Measurements from ENCODE around the gene CD300LB. TPM values are rescaled to one million over a fixed set of nuclear protein-coding genes. Genes with fewer than 3 reads are reported as not detected.
A peak's percentile ranks its signal among the peaks of the same experiment; 100 is the strongest.
"Not testable (repeated sequence)": the region's sequence is repeated elsewhere in the genome, so short reads cannot be mapped to it uniquely, and the experiment has no call there.

Gene CD300LB
- total RNA-seq, 1 donor from 2014 or later = not detected

- DNase-seq = peak; percentile 38
- H3K4me3 ChIP-seq = no peak overlapping the region
- H3K27ac ChIP-seq (replicated peaks) = no peak overlapping the region
- H3K4me1 ChIP-seq = peaks cover 8% of the 10 kb centered on the region
- TF ChIP-seq CTCF (IDR thresholded peaks at IDR 0.05; ENCODE audit: borderline replicate concordance) = no peak
- no peaks in the 10 kb centered on the region for H3K9me3 ChIP-seq (replicated peaks)
- H3K27me3 ChIP-seq (ENCODE audit: low read depth) = peaks cover 28% of the 10 kb centered on the region
- intact Hi-C loops (cut with micrococcal nuclease) = no loop called here
- H3K36me3 ChIP-seq = no peaks in the 10 kb centered on the region
Measured at GRCh38 chr17:74512036-74512435, 19.2 kb downstream of the CD300LB start.

GRCh38 chr17:74508156-74508555 is 23.1 kb downstream of the CD300LB start:
- H3K4me3 ChIP-seq = no peak overlapping the region
- H3K27me3 ChIP-seq (ENCODE audit: low read depth) = peaks cover 25% of the 10 kb centered on the region
- intact Hi-C loops (cut with micrococcal nuclease) = no loop called here
- no peaks in the 10 kb centered on the region for H3K36me3 ChIP-seq
- no peak for TF ChIP-seq CTCF (IDR thresholded peaks at IDR 0.05; ENCODE audit: borderline replicate concordance)
- no peak overlapping the region for H3K27ac ChIP-seq (replicated peaks)
- peaks cover 8% of the 10 kb centered on the region for H3K4me1 ChIP-seq
- DNase-seq = no peak
- H3K9me3 ChIP-seq (replicated peaks) = no peaks in the 10 kb centered on the region

GRCh38 chr17:74503949-74504348 is 27.3 kb downstream of the CD300LB start:
- intact Hi-C loops (cut with micrococcal nuclease); H3K9me3 ChIP-seq (replicated peaks); H3K27ac ChIP-seq (replicated peaks); H3K4me3 ChIP-seq; H3K4me1 ChIP-seq; DNase-seq; H3K36me3 ChIP-seq: not testable (repeated sequence)
- peaks cover 23% of the 10 kb centered on the region for H3K27me3 ChIP-seq (ENCODE audit: low read depth)

- peaks cover 26% of the 10 kb centered on the region for H3K27me3 ChIP-seq (ENCODE audit: low read depth)
- no peaks in the 10 kb centered on the region for H3K36me3 ChIP-seq
- no peaks in the 10 kb centered on the region for H3K9me3 ChIP-seq (replicated peaks)
- TF ChIP-seq CTCF (IDR thresholded peaks at IDR 0.05; ENCODE audit: borderline replicate concordance) = no peak
- no peak overlapping the region for H3K4me3 ChIP-seq
- no peaks in the 10 kb centered on the region for H3K4me1 ChIP-seq
- DNase-seq = no peak
- H3K27ac ChIP-seq (replicated peaks) = no peak overlapping the region
- intact Hi-C loops (cut with micrococcal nuclease) = no loop called here
Measured at GRCh38 chr17:74502861-74503260, 28.4 kb downstream of the CD300LB start.

- Histone ChIP-seq H3K4me1 (no peaks in the 10 kb centered on the region), H3K27ac (replicated peaks) (no peak overlapping the region), H3K27me3 (ENCODE audit: low read depth) (peaks cover 37% of the 10 kb centered on the region), H3K4me3 (no peak overlapping the region), H3K36me3 (no peaks in the 10 kb centered on the region), H3K9me3 (replicated peaks) (no peaks in the 10 kb centered on the region)
- no peak for TF ChIP-seq CTCF (IDR thresholded peaks at IDR 0.05; ENCODE audit: borderline replicate concordance)
- intact Hi-C loops (cut with micrococcal nuclease) = loop anchor here (10.0 kb wide), 1 partner anchor 195 kb away; no protein-coding TSS in a partner anchor
- no peak for DNase-seq
Measured at GRCh38 chr17:74499992-74500391, 31.3 kb downstream of the CD300LB start.

GRCh38 chr17:74497471-74497870 is 33.8 kb downstream of the CD300LB start:
- H3K36me3 ChIP-seq = no peaks in the 10 kb centered on the region
- intact Hi-C loops (cut with micrococcal nuclease) = loop anchor here (10.0 kb wide), 1 partner anchor 193 kb away; no protein-coding TSS in a partner anchor
- no peak overlapping the region for H3K4me3 ChIP-seq
- peaks cover 39% of the 10 kb centered on the region for H3K27me3 ChIP-seq (ENCODE audit: low read depth)
- no peak for TF ChIP-seq CTCF (IDR thresholded peaks at IDR 0.05; ENCODE audit: borderline replicate concordance)
- no peaks in the 10 kb centered on the region for H3K9me3 ChIP-seq (replicated peaks)
- H3K27ac ChIP-seq (replicated peaks) = no peak overlapping the region
- no peak for DNase-seq
- no peaks in the 10 kb centered on the region for H3K4me1 ChIP-seq

Data from left ventricle myocardium inferior (tissue), 1 donor.